Hematopoietic multipotent progenitor cell (in vitro differentiated cells): ENCODE results near the gene ASPDH. TPM values are rescaled to one million over a fixed set of nuclear protein-coding genes. Genes with fewer than 3 reads are reported as not detected.

ENCODE experiments used
- DNase-seq, 3 donors: peaks; one replicate each; pipeline ENCODE4 v3.0.0-alpha.2; 2011 to 2015; ENCODE audit warnings: low read depth in 2 of 3, low spot score in 2 of 3
- total RNA-seq: library from RNA; depleted of rRNA; stranded (reverse); fragments of >200 nt; gene quantifications from one replicate; pipeline ENCODE4 v1.2.3, GENCODE V29; 2012

Gene ASPDH
- total RNA-seq, 1 donor = not detected

- no peak for DNase-seq
Measured at GRCh38 chr19:50516456-50516855, 2.7 kb upstream of the ASPDH start.

GRCh38 chr19:50515168-50515561 is 1.5 kb upstream of the ASPDH start:
- DNase-seq = no peak

DNA sequence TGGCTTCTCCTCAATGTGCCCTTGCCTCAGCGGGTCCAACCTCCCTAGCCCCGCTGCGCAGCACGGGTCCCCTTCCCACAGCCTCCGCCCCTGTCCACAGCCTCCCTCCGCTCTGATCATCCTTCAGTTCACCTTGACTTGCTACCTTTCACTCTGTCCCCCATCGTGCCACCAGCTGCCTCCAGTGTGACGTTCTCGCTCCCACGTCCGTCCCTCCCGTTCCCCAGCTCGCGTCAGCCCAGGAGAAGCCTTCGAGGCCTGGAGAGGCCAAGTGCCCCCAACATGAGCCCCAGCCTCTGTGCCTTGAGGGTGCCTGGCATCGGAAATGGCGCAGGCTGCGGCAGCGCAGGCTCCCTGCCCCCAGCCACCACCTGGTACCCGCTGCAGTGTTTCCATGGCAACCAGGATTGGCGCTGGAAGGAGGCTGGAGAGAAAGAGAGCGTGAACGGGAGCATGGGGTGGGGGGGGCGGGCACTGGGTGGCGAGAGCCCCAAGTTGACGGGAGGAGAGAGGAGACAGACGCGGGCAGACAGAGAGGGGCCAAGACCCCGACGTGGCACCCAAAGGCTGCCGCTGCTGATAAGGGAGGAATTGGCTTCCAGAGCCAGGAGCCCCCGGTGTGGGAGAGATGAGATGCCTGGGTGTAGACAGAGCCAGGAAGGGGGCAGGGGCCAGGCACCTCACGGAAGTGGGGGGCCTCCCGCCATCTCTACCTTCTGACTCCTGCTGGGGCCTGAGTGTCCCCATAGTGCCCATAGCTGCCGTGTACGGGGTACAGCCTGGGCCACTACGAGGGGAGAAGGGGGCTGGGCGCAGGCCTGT is 844 bp upstream of the ASPDH start:
- no peak for DNase-seq

GRCh38 chr19:50512999-50513745 is 541 bp downstream of the ASPDH start:
- DNase-seq = no peak

DNA sequence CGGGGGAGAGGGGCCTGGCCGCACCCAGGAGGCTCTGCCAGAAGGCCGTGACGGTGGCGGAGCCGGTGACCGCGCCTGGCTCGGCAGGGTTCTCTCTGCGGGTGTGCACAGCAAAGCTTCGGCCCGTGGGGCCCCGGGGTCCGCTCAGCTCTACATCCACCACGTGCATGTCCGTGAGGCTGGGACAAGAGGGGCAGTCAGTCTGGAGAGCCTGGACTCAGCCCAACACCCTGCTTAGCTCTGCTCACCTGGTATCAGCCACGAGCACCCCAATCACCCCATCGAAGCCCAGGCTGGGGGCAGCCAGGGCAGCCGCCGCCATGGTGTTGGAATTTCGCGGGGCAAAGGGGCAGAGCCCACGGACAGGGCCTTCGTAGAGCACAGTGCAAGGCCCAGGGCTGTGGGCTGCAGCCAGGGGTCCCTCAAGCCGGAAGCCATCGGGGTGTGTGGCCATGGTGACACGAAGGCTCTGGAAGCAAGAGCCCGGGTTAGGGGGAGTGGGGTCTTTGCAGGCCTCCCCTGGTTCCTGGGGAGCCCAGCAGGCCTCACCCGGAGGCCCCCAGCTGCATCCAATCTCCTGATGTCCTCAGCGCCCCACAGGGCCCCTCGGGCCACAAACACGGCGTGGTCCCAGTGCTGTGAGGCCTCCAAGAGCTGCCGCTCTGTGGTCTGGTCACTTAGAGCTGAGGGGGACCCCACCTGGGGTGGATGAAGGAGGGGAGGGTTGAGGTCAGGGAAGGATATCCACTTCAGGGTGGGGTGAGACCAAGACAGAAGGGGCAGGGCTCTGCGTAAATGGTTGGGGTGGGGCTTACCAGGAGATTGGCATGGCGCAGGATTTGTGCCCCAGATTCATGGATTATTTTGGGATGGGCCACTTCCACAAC is 1.4 kb downstream of the ASPDH start:
- no peak for DNase-seq

- peak; percentile 93 to 100 (median 99) for DNase-seq
Measured at GRCh38 chr19:50511069-50511822, 2.5 kb downstream of the ASPDH start, which contains the start of gene JOSD2. TSS of gene JOSD2 (minus strand) at chr19:50511191. CDS start at chr19:50510431, 760 bp downstream.

- peak in 1 of 3 donors; percentile 37 for DNase-seq
Measured at GRCh38 chr19:50510700-50511068, 3.0 kb downstream of the ASPDH start.

DNA sequence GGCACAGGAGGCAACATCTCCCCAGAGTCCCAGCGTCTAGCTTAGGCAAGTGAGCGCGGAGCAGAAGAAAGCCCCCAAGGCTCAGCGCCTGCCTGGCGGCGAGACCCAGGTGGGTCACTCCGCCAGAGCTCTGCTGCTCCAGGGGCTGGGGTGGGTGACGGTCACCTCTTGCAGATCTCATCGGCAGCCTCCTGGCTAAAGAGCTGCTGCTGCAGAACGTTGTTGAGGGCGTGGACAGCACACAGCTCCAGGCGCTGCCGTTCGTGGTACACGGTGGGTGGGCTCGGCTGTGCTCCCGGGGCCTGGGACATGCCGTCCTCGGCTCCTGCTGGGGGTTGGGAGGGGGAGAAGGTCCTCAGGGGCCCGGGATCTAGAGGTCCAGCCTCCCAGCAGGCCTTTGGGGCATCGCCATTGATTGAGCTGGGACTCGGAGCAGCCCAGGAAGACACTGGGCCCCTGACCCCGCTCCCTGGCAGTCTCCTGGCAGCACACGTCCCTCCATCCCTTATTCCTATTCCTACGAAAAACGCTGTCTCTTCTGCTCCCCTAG is 3.5 kb downstream of the ASPDH start:
- DNase-seq = no peak

- no peak for DNase-seq
Measured at GRCh38 chr19:50509366-50509765, 4.3 kb downstream of the ASPDH start.

GRCh38 chr19:50508843-50509190 is 4.9 kb downstream of the ASPDH start:
- DNase-seq = no peak

DNA sequence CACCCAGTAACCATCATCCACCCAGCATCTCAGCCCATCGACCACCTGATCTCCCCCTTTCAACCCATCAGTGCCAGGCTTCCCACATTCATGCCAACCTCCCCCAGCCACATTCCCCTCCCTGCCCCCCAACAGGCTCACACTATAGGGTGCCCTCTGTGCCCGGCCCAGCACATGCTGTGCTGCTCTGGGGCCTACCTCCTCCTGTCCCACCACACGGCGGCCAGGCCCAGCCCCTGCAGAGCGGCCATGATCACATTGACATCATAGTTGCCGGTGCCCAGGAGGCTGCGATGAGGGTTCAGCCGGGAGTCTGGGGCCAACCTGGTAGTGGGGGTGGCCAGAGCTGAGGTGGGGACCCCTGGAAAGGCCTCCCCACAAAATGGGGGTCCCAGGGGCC is 6.3 kb downstream of the ASPDH start:
- DNase-seq = no peak

- no peak for DNase-seq
Measured at GRCh38 chr19:50506700-50507099, 7.0 kb downstream of the ASPDH start.

DNA sequence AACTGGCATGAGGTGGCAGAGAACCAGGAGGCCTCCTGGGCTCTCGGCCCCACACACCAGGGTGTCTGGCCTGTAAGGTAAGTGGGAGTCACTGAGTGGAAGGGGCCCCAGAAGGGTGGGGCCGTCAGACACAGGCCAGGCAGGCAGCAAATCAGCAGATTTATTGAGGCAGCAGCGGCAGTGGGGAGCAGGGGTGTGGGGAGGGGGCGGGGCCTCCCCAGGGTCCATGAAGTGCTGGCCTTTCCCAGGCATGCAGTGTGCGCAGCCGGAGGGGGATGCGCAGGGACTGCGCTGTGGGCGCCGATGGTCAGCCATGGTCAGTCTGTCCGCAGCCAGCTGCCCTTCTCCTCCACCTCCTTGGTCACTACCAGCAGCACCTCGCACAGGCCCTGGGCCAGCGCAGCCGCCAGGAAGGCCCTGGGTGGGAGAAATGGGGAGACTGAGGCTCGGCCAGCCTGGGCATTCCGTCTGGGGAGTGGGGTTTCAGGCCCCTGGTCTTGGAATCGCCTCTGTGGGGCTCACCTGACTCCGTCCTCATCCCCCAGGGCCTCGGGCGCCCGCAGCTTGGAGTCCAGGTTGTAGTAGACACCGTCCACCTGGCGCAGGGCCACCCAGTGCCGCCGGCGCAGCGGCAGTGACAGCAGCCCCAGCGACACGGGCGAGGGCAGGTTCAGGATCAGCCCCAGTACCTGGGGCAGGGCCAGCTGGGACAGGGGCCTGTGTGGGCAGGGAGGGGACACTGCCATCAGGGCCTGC is 7.7 kb downstream of the ASPDH start:
- no peak for DNase-seq

GRCh38 chr19:50501568-50502475 is 11.9 kb downstream of the ASPDH start:
- no peak for DNase-seq

DNA sequence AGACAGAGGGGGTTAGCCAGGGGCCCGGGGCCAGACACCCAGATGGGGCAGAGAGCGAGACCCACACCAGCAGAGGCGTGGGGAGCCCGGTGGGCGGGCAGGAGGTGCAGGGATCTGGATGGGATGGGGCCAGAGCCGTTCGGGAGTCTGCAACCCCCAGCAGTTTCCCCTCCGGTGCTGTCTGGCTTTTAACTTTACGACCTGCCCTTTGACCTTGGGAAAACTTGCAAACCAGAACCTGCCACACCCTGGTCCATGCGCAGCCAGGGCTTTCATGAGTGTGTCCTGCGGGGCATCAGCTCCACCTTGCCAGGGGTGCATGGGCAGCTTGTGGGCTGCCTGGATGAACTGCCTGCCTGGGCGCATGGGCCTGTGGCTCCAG is 12.5 kb downstream of the ASPDH start:
- DNase-seq = no peak

DNA sequence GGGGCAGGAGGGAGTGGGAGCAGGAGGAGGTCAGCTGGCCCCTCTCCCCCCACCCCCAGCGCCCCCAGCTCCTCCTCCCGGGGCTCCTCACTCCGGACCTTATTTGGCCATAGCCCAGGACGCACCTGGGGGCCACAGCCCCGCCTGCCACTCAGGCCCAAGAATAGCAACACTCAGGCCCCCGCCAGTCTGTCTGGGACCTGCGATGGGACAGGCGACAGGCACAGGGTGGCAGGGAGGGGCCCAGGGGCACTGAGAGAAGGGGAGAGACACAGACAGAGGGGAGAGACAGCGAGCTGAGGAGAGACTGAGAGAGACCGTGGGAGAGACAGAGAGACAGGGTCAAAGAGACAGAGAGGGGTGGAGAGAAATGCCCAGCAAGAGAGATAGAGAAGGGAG is 13.0 kb downstream of the ASPDH start:
- no peak for DNase-seq

GRCh38 chr19:50500060-50500752 is 13.5 kb downstream of the ASPDH start:
- DNase-seq = peak in 2 of 3 donors; percentile 43 to 66
